HUES64 (cell line): Measurements from ENCODE around the gene UBAC2. TPM values are rescaled to one million over a fixed set of nuclear protein-coding genes. Genes with fewer than 3 reads are reported as not detected.

Experiments used
- H3K27ac ChIP-seq: 2 replicates; pipeline ENCODE4 v1.7.0; 2013; ENCODE audit warnings: low read depth, low read length, inconsistent platforms
- H3K27me3 ChIP-seq: 2 replicates; pipeline ENCODE4 v1.6.1; 2013; ENCODE audit warnings: mild to moderate bottlenecking, low read length; ENCODE audit not compliant: insufficient read depth
- H3K36me3 ChIP-seq: 2 replicates; pipeline ENCODE4 v1.6.1; 2013; ENCODE audit warnings: mild to moderate bottlenecking, low read length; ENCODE audit not compliant: insufficient read depth
- H3K4me1 ChIP-seq: 2 replicates; pipeline ENCODE4 v1.6.1; 2013; ENCODE audit warnings: mild to moderate bottlenecking, low read length, moderate library complexity; ENCODE audit not compliant: insufficient read depth
- H3K4me3 ChIP-seq: 2 replicates; pipeline ENCODE4 v1.5.1; 2013; ENCODE audit warnings: mild to moderate bottlenecking, low read length, moderate library complexity
- H3K9ac ChIP-seq: 2 replicates; pipeline ENCODE4 v1.6.1; 2013; ENCODE audit warnings: mild to moderate bottlenecking, low read depth, low read length
- H3K9me3 ChIP-seq: 2 replicates; pipeline ENCODE4 v1.6.1; 2013; ENCODE audit warnings: low read depth, low read length; ENCODE audit not compliant: insufficient read depth
- WGBS: fragments of 150-250, 120-280 bp; methylation state at CpG from one replicate; pipeline ENCODE4 v1.1.7; 2013; ENCODE audit warnings: missing lambda C conversion rate; 5-methylcytosine and 5-hydroxymethylcytosine counted together
- polyA plus RNA-seq, 2 experiments: library from polyadenylated mRNA; stranded (reverse); fragments of 50-300 nt; gene quantifications; one replicate each; pipeline ENCODE4 v1.2.3, GENCODE V29; 2013

Gene UBAC2
- polyA plus RNA-seq (2013, experiment 1 of 2), result 55.9 TPM
- polyA plus RNA-seq (2013, experiment 2 of 2), result 66.3 TPM

DNA sequence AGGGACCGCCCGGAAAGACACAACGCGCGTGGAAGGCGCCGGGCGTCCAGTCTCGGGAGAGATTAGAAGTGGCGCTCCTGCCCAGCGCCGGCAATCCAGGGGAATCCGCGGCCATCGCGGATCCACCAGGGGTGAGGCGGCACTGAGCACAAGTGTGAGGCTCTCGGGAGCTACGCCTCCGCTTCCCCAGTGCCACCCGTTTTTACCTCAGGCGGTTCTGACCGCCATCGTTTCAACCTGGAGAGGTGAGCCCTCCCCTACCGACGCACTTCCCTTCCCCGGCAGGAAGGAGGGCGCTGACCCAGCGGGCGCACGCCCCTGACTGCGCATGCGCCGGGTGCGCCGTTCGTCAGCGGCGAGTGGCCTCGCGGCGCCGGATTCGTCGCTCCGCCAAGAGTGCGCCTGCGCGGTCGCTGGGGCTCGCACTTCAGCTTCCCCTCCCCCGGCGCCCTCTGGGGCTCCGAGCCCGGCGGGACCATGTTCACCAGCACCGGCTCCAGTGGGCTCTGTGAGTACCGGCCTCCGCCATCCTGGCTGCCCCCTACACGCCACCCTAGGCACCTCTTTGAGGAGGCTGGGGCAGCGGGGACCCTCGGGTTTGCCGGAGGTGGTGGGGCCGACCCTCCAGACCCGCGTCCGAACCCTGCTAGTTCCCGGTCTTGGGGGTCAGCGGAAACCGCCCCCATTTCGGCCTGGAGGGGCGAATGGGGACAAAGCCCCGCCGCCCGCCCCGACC lies at the start of gene UBAC2:
TSS of gene UBAC2 (plus strand) at position 423 of the 736 bp plus-strand sequence. CDS start at position 478, 55 bp downstream.
- peak within 1 kb of the TSS; percentile 100 for H3K9ac ChIP-seq
- WGBS, result under 1% methylated on average over 76 of the region's 76 CpGs
- peaks cover 4% of the 10 kb centered on the region for H3K36me3 ChIP-seq
- peaks cover 7% of the 10 kb centered on the region for H3K4me1 ChIP-seq
- H3K27me3 ChIP-seq, result no peaks in the 10 kb centered on the region
- H3K27ac ChIP-seq, result peak within 1 kb of the TSS; percentile 95
- no peaks in the 10 kb centered on the region for H3K9me3 ChIP-seq
- H3K4me3 ChIP-seq, result peak within 1 kb of the TSS; percentile 100

- H3K27me3 ChIP-seq, result no peaks in the 10 kb centered on the region
- H3K4me3 ChIP-seq, result no peak overlapping the region
- no peaks in the 10 kb centered on the region for H3K9me3 ChIP-seq
- H3K4me1 ChIP-seq, result no peaks in the 10 kb centered on the region
- H3K27ac ChIP-seq, result no peak overlapping the region
- H3K9ac ChIP-seq, result no peak overlapping the region
- H3K36me3 ChIP-seq, result no peaks in the 10 kb centered on the region
- WGBS, result 93% methylated on average over 4 of the region's 4 CpGs
Measured at GRCh38 chr13:99151516-99151915, 49.1 kb upstream of the UBAC2 start.

DNA sequence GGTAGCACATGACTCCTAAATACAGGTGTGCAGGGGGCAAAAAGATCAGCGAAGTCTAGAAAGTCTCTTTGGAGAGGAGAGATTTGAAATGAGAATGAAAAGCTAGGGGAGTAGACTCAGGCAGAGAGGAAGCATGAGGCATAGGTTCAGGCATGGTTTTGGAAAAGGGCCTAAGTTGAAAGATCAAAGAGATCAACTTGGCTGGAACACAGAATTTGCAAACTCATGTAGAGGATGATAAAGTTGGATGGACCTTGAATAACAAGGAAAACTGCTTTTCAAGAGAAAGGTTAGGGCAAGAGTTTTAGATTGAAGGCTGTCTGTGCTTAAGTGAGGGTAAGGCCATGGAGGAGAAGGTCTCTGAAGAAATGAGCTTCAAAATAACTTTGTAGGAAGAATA lies 47.4 kb upstream of the UBAC2 start:
- WGBS, result 91% methylated on average over 1 of the region's 1 CpG
- H3K4me3 ChIP-seq, result no peak overlapping the region
- no peaks in the 10 kb centered on the region for H3K27me3 ChIP-seq
- no peak overlapping the region for H3K9ac ChIP-seq
- H3K4me1 ChIP-seq, result no peaks in the 10 kb centered on the region
- H3K9me3 ChIP-seq, result no peaks in the 10 kb centered on the region
- H3K36me3 ChIP-seq, result no peaks in the 10 kb centered on the region
- H3K27ac ChIP-seq, result no peak overlapping the region

GRCh38 chr13:99154064-99154463 lies 46.6 kb upstream of the UBAC2 start:
- 98% methylated on average over 2 of the region's 2 CpGs for WGBS
- no peaks in the 10 kb centered on the region for H3K36me3 ChIP-seq
- H3K4me1 ChIP-seq, result no peaks in the 10 kb centered on the region
- H3K27me3 ChIP-seq, result no peaks in the 10 kb centered on the region
- no peak overlapping the region for H3K27ac ChIP-seq
- H3K9me3 ChIP-seq, result no peaks in the 10 kb centered on the region
- H3K9ac ChIP-seq, result no peak overlapping the region
- H3K4me3 ChIP-seq, result no peak overlapping the region

DNA sequence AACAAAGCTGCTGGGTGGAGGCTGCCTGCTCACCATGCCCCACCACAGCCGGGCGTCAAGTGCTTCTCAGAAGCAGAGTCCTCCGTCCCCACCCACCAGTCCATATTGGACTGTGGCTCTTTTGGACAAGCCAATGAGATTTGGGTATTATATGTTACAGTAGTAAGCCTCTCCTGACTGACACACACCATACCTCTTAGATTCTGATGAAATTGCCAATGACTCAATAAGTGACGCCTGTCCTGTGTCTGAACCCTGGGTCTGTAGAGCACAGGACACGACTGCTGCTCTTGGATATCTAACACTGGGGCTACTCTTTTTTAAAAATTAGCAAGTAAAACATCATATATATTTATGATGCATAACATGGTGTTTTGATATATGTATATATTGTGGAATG lies 44.8 kb upstream of the UBAC2 start:
- no peaks in the 10 kb centered on the region for H3K9me3 ChIP-seq
- H3K27me3 ChIP-seq, result no peaks in the 10 kb centered on the region
- H3K27ac ChIP-seq, result no peak overlapping the region
- H3K4me1 ChIP-seq, result no peaks in the 10 kb centered on the region
- H3K4me3 ChIP-seq, result no peak overlapping the region
- H3K36me3 ChIP-seq, result no peaks in the 10 kb centered on the region
- H3K9ac ChIP-seq, result no peak overlapping the region
- 92% methylated on average over 5 of the region's 5 CpGs for WGBS

GRCh38 chr13:99157046-99157445 lies 43.6 kb upstream of the UBAC2 start:
- H3K4me1 ChIP-seq, result no peaks in the 10 kb centered on the region
- H3K4me3 ChIP-seq, result no peak overlapping the region
- H3K36me3 ChIP-seq, result no peaks in the 10 kb centered on the region
- 72% methylated on average over 5 of the region's 5 CpGs for WGBS
- H3K9ac ChIP-seq, result no peak overlapping the region
- H3K27ac ChIP-seq, result no peak overlapping the region
- H3K27me3 ChIP-seq, result no peaks in the 10 kb centered on the region
- H3K9me3 ChIP-seq, result no peaks in the 10 kb centered on the region

DNA sequence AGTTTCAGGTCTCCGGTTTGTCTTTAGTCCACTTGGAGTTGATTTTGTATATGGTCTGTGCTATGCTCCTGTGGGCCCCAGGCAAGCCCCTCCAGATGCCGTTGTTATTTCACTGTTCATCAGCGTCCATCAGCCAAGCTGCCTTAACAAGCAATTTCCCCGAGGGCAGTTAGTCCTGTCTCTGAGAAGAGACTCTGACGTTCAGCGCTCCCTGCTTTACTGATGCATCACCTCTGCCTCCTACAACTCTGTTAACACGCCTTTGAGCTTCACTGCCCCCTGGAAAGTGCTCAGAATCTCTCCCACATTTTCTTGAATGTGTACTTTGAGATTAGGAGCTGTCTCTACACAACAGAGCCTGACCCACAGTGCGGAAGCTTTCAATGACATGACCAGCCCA lies 41.8 kb upstream of the UBAC2 start:
- Histone ChIP-seq H3K4me3 (no peak overlapping the region), H3K36me3 (no peaks in the 10 kb centered on the region), H3K4me1 (no peaks in the 10 kb centered on the region), H3K27ac (no peak overlapping the region), H3K9me3 (no peaks in the 10 kb centered on the region), H3K27me3 (no peaks in the 10 kb centered on the region), H3K9ac (no peak overlapping the region)
- 86% methylated on average over 8 of the region's 8 CpGs for WGBS

DNA sequence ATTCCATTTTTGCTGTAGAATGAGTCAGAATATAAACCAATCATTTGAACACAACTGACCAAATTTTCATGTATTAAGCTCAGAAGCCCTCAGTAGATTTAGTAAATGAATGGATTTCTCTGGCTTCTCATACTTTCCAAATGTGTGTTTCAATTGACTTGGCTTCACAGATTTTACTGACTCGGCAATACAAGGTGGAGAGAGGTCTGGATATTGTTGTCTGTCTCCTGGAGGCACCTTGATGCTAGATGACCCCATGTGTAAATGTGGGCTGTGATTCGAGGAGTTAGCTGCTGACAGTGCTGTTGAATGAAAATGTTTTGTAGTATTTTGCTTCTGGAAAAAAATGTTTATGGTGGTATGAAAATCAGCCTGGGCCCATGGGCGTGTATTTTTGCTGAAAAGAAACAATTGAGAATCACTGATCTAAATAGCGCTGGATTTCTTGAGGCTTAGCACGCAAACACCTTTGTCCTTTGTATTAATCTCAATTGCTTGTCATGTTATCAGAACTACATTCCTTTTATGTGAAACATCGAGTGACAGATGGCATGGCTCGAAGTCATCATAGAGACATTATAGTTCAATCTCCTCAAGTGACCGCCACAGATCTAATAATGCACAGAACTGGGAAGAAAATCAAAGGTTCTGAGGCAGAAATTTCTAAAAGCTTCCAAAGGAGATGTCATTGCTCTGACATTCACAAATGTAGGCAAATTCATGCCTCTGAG lies 41.2 kb upstream of the UBAC2 start:
- no peak overlapping the region for H3K9ac ChIP-seq
- no peak overlapping the region for H3K4me3 ChIP-seq
- 91% methylated on average over 8 of the region's 8 CpGs for WGBS
- H3K36me3 ChIP-seq, result no peaks in the 10 kb centered on the region
- H3K27me3 ChIP-seq, result no peaks in the 10 kb centered on the region
- no peaks in the 10 kb centered on the region for H3K4me1 ChIP-seq
- H3K9me3 ChIP-seq, result no peaks in the 10 kb centered on the region
- H3K27ac ChIP-seq, result no peak overlapping the region

- Histone ChIP-seq H3K36me3 (no peaks in the 10 kb centered on the region), H3K27me3 (no peaks in the 10 kb centered on the region), H3K27ac (no peak overlapping the region), H3K9ac (no peak overlapping the region), H3K9me3 (no peaks in the 10 kb centered on the region), H3K4me3 (no peak overlapping the region), H3K4me1 (no peaks in the 10 kb centered on the region)
- 90% methylated on average over 4 of the region's 4 CpGs for WGBS
Measured at GRCh38 chr13:99160415-99160814, 40.2 kb upstream of the UBAC2 start.

DNA sequence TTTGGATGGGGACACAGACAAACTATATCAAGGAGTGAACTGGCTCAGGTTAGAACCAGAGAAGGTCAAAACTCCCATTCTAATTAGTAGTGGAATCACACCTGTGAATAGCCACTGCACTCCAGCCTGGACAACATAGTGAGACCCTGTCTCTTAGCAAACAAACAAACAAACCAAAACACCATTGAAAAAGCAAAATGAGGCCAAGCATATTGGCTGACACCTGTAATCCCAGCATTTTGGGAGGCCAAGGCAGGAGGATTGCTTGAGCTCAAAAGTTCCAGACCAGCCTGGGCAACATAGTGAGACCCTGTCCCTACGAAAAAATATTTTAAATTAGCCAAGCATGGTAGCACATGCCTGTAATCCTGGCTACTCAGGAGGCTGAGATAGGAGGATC lies 39.1 kb upstream of the UBAC2 start:
- Histone ChIP-seq H3K36me3 (no peaks in the 10 kb centered on the region), H3K9ac (no peak overlapping the region), H3K9me3 (no peaks in the 10 kb centered on the region), H3K27ac (no peak overlapping the region), H3K27me3 (no peaks in the 10 kb centered on the region), H3K4me1 (no peaks in the 10 kb centered on the region), H3K4me3 (no peak overlapping the region)
- WGBS, result 100% methylated on average over 1 of the region's 1 CpG

DNA sequence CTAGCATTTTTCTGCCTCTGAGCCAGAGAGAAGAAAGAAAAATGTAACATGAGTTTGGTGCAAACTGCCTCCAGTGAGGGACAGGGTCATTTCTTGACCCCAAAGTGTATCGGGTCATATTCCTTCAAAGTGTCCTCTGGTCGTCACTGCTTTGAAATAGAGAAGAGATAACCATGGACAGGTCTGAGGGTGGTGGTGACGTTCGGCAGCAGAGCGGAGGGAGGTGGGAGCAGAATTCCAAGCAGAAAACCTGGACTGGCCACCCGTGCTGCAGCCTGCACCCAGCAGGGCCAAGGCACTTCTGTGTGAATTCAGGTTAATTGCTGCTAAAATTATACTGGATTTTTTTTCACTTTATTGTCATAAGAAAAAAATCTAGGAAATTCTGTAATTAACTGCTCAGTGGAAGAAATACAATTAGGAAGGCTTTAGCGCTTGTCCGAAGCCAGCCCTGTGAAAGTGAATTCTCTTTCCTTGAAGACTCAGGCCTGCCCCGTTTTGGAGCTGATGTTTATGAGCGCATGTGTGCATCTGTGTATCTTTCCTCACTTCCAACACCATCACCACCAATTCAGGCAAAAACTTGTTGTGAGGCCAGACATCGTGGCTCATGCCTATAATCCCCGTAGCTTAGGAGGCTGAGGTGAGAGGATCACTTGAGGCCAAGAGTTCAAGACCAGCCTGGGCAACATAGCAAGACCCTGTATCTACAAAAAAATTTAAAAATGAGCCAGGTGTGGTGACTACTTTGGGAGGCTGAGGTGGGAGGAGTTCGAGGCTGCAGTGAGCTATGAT lies 37.9 kb upstream of the UBAC2 start:
- Histone ChIP-seq H3K9ac (no peak overlapping the region), H3K4me1 (no peaks in the 10 kb centered on the region), H3K36me3 (no peaks in the 10 kb centered on the region), H3K4me3 (no peak overlapping the region), H3K9me3 (no peaks in the 10 kb centered on the region), H3K27me3 (no peaks in the 10 kb centered on the region), H3K27ac (no peak overlapping the region)
- 89% methylated on average over 12 of the region's 13 CpGs for WGBS
